DND-41 (cell line): ENCODE measurements around the gene LAG3.

Source experiments
- ATAC-seq: fragments of 200-7000 bp; cut with Tn5 transposase; 3 replicates; pipeline ENCODE4 v1.9.1; 2021; ENCODE audit warnings: low read depth; ENCODE audit not compliant: insufficient read depth
- DNase-seq: peaks from one replicate; pipeline ENCODE4 v3.0.0-alpha.2; 2020
- H2AFZ ChIP-seq: 2 replicates; pipeline ENCODE4 v1.6.0; 2012; ENCODE audit warnings: low read depth, low read length
- H3K27ac ChIP-seq: 2 replicates; pipeline ENCODE4 v1.5.1; 2012; ENCODE audit warnings: low read length, inconsistent platforms
- H3K27me3 ChIP-seq: fragments of 200-600 bp; sonication (generic); 2 replicates; pipeline ENCODE4 v1.6.0; 2012; ENCODE audit warnings: low read length, mild to moderate bottlenecking, inconsistent platforms; ENCODE audit not compliant: insufficient read depth, poor library complexity
- H3K36me3 ChIP-seq: 2 replicates; pipeline ENCODE4 v1.5.1; 2012; ENCODE audit warnings: low read length, inconsistent platforms; ENCODE audit not compliant: insufficient read depth
- H3K4me1 ChIP-seq: 2 replicates; pipeline ENCODE4 v1.5.1; 2012; ENCODE audit warnings: mild to moderate bottlenecking, low read length; ENCODE audit not compliant: insufficient read depth
- H3K4me2 ChIP-seq: 2 replicates; pipeline ENCODE4 v1.6.0; 2012; ENCODE audit warnings: mild to moderate bottlenecking, moderate library complexity, low read length, inconsistent platforms; ENCODE audit not compliant: insufficient read depth
- H3K4me3 ChIP-seq, 2 experiments: fragments of 200-600 bp in 1 of 2; shearing (Covaris generic) in 1 of 2; 2 replicates each; pipeline ENCODE4 v1.5.1; 2012 to 2016; ENCODE audit warnings: inconsistent platforms in 2 of 2, low read length in 2 of 2, mild to moderate bottlenecking in 2 of 2, low read depth in 1 of 2, moderate library complexity in 1 of 2
- H3K79me2 ChIP-seq: 2 replicates; pipeline ENCODE4 v1.6.0; 2012; ENCODE audit warnings: low read length, inconsistent platforms; ENCODE audit not compliant: insufficient read depth
- H3K9ac ChIP-seq: 2 replicates; pipeline ENCODE4 v1.6.0; 2012; ENCODE audit warnings: low read depth, mild to moderate bottlenecking, inconsistent platforms, low read length, moderate library complexity
- H3K9me3 ChIP-seq: 2 replicates; pipeline ENCODE4 v1.5.1; 2012; ENCODE audit warnings: low read length, moderate library complexity, mild to moderate bottlenecking, inconsistent platforms; ENCODE audit not compliant: insufficient read depth, severe bottlenecking
- H4K20me1 ChIP-seq: 2 replicates; pipeline ENCODE4 v1.6.0; 2012; ENCODE audit warnings: low read length; ENCODE audit not compliant: insufficient read depth
- EZH2 ChIP-seq: IDR thresholded peaks from 3 replicates; pipeline ENCODE4 v1.6.1; 2012; ENCODE audit warnings: borderline replicate concordance, low read depth, mild to moderate bottlenecking, moderate library complexity, low read length, inconsistent platforms; ENCODE audit not compliant: severe bottlenecking
- TF ChIP-seq, protein P1 (sequence below): IDR thresholded peaks from 2 replicates; pipeline ENCODE4 v1.5.1; 2012; ENCODE audit warnings: borderline replicate concordance, low read length, moderate library complexity, mild to moderate bottlenecking; ENCODE audit not compliant: poor library complexity, severe bottlenecking; ENCODE audit errors: extremely low read depth

Gene LAG3

DNA sequence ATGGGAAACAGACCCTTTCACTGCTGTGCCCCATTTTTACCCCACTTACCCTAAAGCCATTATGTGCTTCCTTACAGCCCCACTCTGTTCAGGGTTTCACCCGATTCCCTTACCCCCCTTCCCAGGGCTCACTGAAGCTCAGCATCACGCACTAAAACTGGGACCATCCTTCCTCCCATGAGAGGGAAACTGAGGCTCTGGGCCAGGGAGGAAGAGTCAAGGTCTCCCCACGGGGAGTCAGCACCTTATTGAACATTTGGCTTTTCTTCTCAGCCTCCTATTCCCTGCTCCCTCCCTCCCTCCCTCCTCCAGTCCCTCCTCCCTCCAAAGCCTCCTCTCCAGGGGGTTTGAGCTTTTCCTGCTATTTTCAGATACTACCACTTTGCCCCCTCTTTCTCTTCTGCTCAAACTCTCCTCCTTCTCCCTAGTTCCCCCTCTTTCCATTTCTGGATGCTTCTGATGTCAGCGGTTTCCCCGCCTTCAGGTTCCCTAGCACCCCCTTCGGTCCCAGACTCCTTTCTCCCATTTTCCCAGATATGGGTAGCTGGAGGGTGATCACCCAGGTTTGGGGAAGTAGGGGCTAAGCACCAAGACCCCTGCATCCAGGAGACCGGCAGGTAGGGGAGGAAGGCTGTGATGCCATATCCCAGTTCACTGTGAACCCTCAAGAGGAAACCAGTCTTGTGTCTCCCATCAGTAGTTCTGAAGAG lies 50.3 kb downstream of the LAG3 start:
- peak overlapping the region; percentile 65 for H3K4me2 ChIP-seq
- peaks cover 20% of the 10 kb centered on the region for H3K4me1 ChIP-seq
- ATAC-seq, result no peak

DNA sequence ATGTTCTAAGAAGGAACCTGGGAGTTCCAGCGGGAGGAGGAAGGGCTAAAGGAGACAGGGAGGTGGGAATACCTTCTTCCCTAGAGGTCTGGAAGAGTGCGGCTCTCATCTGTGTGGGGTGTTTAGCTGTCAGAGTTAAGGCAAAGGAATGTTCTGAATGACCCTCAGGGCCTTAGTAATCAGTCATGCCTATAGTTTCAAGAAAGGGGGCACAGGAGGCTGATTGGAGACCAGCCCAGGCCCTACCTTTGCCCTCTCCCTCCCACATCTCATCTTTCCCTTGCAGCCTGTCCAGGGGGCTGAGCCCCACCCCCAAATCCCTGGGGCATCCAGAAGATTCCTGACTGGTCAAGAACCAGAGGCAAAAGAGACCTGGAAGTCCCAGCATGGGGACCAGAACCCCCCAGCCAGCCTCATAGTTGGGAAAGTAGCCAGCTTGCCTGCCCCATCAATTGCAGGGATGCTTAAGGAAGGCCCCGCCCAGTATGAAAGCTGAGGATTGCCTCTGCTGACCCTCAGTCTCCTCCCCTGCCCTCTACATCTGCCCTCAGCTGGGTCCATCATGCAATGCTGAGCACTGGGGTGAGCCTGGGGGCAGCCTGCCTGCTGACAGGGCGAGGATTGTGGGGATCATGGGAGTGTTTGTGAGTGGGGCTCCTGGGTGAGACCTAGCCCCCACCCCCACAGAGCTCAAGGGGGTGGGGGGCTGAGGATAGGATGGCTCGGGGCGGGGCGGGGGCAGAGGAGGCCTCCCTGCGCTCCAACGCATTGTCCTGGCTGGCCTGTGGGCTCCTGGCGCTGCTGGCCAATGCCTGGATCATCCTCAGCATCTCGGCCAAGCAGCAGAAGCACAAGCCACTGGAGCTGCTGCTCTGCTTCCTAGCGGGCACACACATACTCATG lies 51.1 kb downstream of the LAG3 start:
- no peak for TF ChIP-seq EZH2
- TF ChIP-seq, protein P1, sequence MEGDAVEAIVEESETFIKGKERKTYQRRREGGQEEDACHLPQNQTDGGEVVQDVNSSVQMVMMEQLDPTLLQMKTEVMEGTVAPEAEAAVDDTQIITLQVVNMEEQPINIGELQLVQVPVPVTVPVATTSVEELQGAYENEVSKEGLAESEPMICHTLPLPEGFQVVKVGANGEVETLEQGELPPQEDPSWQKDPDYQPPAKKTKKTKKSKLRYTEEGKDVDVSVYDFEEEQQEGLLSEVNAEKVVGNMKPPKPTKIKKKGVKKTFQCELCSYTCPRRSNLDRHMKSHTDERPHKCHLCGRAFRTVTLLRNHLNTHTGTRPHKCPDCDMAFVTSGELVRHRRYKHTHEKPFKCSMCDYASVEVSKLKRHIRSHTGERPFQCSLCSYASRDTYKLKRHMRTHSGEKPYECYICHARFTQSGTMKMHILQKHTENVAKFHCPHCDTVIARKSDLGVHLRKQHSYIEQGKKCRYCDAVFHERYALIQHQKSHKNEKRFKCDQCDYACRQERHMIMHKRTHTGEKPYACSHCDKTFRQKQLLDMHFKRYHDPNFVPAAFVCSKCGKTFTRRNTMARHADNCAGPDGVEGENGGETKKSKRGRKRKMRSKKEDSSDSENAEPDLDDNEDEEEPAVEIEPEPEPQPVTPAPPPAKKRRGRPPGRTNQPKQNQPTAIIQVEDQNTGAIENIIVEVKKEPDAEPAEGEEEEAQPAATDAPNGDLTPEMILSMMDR, result no peak
- no peaks in the 10 kb centered on the region for H3K9me3 ChIP-seq
- peaks cover 22% of the 10 kb centered on the region for H3K4me1 ChIP-seq
- no peaks in the 10 kb centered on the region for H3K36me3 ChIP-seq
- H3K27me3 ChIP-seq, result peaks cover 76% of the 10 kb centered on the region
- no peak overlapping the region for H2AFZ ChIP-seq
- no peak overlapping the region for H3K9ac ChIP-seq
- H3K4me3 ChIP-seq, result no peak overlapping the region
- DNase-seq (no peak), ATAC-seq (no peak)
- H3K27ac ChIP-seq, result no peak overlapping the region
- H4K20me1 ChIP-seq, result peaks cover 14% of the 10 kb centered on the region; the same call in 1 of the 2 replicates
- no peak overlapping the region for H3K4me2 ChIP-seq
- H3K79me2 ChIP-seq, result no peaks in the 10 kb centered on the region

More for the DNA sequence above, 50.3 kb downstream of the LAG3 start:
- TF ChIP-seq, protein P1, result no peak
- TF ChIP-seq EZH2, result no peak
- peaks cover 69% of the 10 kb centered on the region for H3K27me3 ChIP-seq
- H3K27ac ChIP-seq, result no peak overlapping the region
- peak overlapping the region in 1 of 2 experiments; percentile 51; a peak in 1 of 4 replicates for H3K4me3 ChIP-seq
- DNase-seq, result no peak
- no peak overlapping the region for H3K9ac ChIP-seq
- H3K9me3 ChIP-seq, result no peaks in the 10 kb centered on the region
- H2AFZ ChIP-seq, result no peak overlapping the region
- H3K36me3 ChIP-seq, result no peaks in the 10 kb centered on the region
- H4K20me1 ChIP-seq, result peaks cover 14% of the 10 kb centered on the region
- H3K79me2 ChIP-seq, result no peaks in the 10 kb centered on the region

DNA sequence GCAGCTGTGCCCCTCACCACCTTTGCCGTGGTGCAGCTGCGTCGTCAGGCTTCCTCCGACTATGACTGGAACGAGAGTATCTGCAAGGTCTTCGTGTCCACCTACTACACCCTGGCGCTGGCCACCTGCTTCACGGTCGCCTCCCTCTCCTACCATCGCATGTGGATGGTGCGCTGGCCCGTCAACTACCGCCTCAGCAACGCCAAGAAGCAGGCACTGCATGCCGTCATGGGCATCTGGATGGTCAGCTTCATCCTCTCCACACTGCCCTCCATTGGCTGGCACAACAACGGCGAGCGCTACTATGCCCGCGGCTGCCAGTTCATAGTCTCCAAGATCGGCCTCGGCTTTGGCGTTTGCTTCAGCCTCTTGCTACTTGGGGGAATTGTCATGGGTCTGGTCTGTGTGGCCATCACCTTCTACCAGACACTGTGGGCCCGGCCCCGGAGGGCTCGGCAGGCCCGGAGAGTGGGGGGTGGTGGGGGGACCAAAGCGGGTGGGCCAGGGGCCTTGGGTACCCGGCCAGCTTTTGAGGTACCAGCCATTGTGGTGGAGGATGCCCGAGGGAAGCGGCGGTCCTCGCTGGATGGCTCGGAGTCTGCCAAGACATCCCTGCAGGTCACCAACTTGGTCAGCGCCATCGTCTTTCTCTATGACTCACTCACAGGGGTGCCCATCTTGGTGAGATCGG lies 51.9 kb downstream of the LAG3 start:
- H3K79me2 ChIP-seq, result no peaks in the 10 kb centered on the region
- ATAC-seq (no peak), DNase-seq (no peak)
- no peak overlapping the region for H3K9ac ChIP-seq
- TF ChIP-seq EZH2, result no peak
- TF ChIP-seq, protein P1, result no peak
- peaks cover 30% of the 10 kb centered on the region for H3K4me1 ChIP-seq
- no peak overlapping the region for H3K4me3 ChIP-seq
- H3K27ac ChIP-seq, result no peak overlapping the region
- no peak overlapping the region for H2AFZ ChIP-seq
- H3K9me3 ChIP-seq, result no peaks in the 10 kb centered on the region
- no peaks in the 10 kb centered on the region for H3K36me3 ChIP-seq
- H3K27me3 ChIP-seq, result peaks cover 84% of the 10 kb centered on the region
- no peak overlapping the region for H3K4me2 ChIP-seq
- peaks cover 14% of the 10 kb centered on the region; the same call in 1 of the 2 replicates for H4K20me1 ChIP-seq
